ENCODE measurements around the gene FAM72B. TPM values are rescaled to one million over a fixed set of nuclear protein-coding genes. Genes with fewer than 3 reads are reported as not detected.
"Not testable (repeated sequence)": the region's sequence is repeated elsewhere in the genome, so short reads cannot be mapped to it uniquely, and the experiment has no call there.

The FAM72B gene
- total RNA-seq, 1 experiment from 2014 or later = 10.2 TPM

- H3K4me1 ChIP-seq (ENCODE audit: control insufficient read depth in 1 of 2, insufficient read depth in 2 of 2, low read length in 2 of 2); CTCF ChIA-PET; POLR2A ChIA-PET; BruUV-seq (replicated peaks); H3K9ac ChIP-seq (ENCODE audit: low read length); H4K20me1 ChIP-seq (ENCODE audit: insufficient read depth); H2AFZ ChIP-seq (ENCODE audit: low read depth, low read length, poor library complexity, severe bottlenecking); H3K79me2 ChIP-seq (ENCODE audit: insufficient read depth, low read length); H3K36me3 ChIP-seq (ENCODE audit: control insufficient read depth in 1 of 2, insufficient read depth in 2 of 2, low read length in 2 of 2); DNase-seq (ENCODE audit: low read depth, low spot score); H3K9me2 ChIP-seq (ENCODE audit: insufficient read depth); H3K27ac ChIP-seq (ENCODE audit: low read depth, low read length); H3K4me3 ChIP-seq (replicated peaks in 1 of 2; ENCODE audit: low read depth in 1 of 2, low read length in 2 of 2); RAD21 ChIA-PET (ENCODE audit: low non-redundant PET in 1 of 2, low total read pairs in 2 of 2, uncharacterized antibody in 2 of 2, unreplicated experiment in 2 of 2); ATAC-seq; H3K9me3 ChIP-seq (ENCODE audit: control insufficient read depth in 1 of 2, insufficient read depth in 1 of 2, low read depth in 1 of 2, low read length in 2 of 2); H3K27me3 ChIP-seq (ENCODE audit: insufficient read depth, low read length); H3K4me2 ChIP-seq (ENCODE audit: low read length); intact Hi-C loops (cut with micrococcal nuclease): not testable (repeated sequence)
Observed at GRCh38 chr1:121205786-121206711, 21.9 kb upstream of the FAM72B start.

GRCh38 chr1:121202986-121203385 is 18.8 kb upstream of the FAM72B start:
- BruUV-seq (replicated peaks); ATAC-seq; RAD21 ChIA-PET (ENCODE audit: low non-redundant PET in 1 of 2, low total read pairs in 2 of 2, uncharacterized antibody in 2 of 2, unreplicated experiment in 2 of 2); H3K9ac ChIP-seq (ENCODE audit: low read length); H4K20me1 ChIP-seq (ENCODE audit: insufficient read depth); H3K36me3 ChIP-seq (ENCODE audit: control insufficient read depth in 1 of 2, insufficient read depth in 2 of 2, low read length in 2 of 2); H3K4me3 ChIP-seq (replicated peaks in 1 of 2; ENCODE audit: low read depth in 1 of 2, low read length in 2 of 2); intact Hi-C loops (cut with micrococcal nuclease); POLR2A ChIA-PET; H3K9me3 ChIP-seq (ENCODE audit: control insufficient read depth in 1 of 2, insufficient read depth in 1 of 2, low read depth in 1 of 2, low read length in 2 of 2); H3K9me2 ChIP-seq (ENCODE audit: insufficient read depth); H2AFZ ChIP-seq (ENCODE audit: low read depth, low read length, poor library complexity, severe bottlenecking); DNase-seq (ENCODE audit: low read depth, low spot score); CTCF ChIA-PET; H3K79me2 ChIP-seq (ENCODE audit: insufficient read depth, low read length); H3K27me3 ChIP-seq (ENCODE audit: insufficient read depth, low read length); H3K4me2 ChIP-seq (ENCODE audit: low read length); H3K4me1 ChIP-seq (ENCODE audit: control insufficient read depth in 1 of 2, insufficient read depth in 2 of 2, low read length in 2 of 2); H3K27ac ChIP-seq (ENCODE audit: low read depth, low read length): not testable (repeated sequence)

GRCh38 chr1:121200985-121201981 is 17.1 kb upstream of the FAM72B start:
- intact Hi-C loops (cut with micrococcal nuclease); POLR2A ChIA-PET; DNase-seq (ENCODE audit: low read depth, low spot score); H3K9me3 ChIP-seq (ENCODE audit: control insufficient read depth in 1 of 2, insufficient read depth in 1 of 2, low read depth in 1 of 2, low read length in 2 of 2); H2AFZ ChIP-seq (ENCODE audit: low read depth, low read length, poor library complexity, severe bottlenecking); H3K9ac ChIP-seq (ENCODE audit: low read length); H3K36me3 ChIP-seq (ENCODE audit: control insufficient read depth in 1 of 2, insufficient read depth in 2 of 2, low read length in 2 of 2); CTCF ChIA-PET; ATAC-seq; RAD21 ChIA-PET (ENCODE audit: low non-redundant PET in 1 of 2, low total read pairs in 2 of 2, uncharacterized antibody in 2 of 2, unreplicated experiment in 2 of 2); H3K27me3 ChIP-seq (ENCODE audit: insufficient read depth, low read length); H3K4me1 ChIP-seq (ENCODE audit: control insufficient read depth in 1 of 2, insufficient read depth in 2 of 2, low read length in 2 of 2); BruUV-seq (replicated peaks); H3K27ac ChIP-seq (ENCODE audit: low read depth, low read length); H3K79me2 ChIP-seq (ENCODE audit: insufficient read depth, low read length); H3K4me3 ChIP-seq (replicated peaks in 1 of 2; ENCODE audit: low read depth in 1 of 2, low read length in 2 of 2); H3K9me2 ChIP-seq (ENCODE audit: insufficient read depth); H4K20me1 ChIP-seq (ENCODE audit: insufficient read depth); H3K4me2 ChIP-seq (ENCODE audit: low read length): not testable (repeated sequence)

GRCh38 chr1:121200232-121200631 is 16.1 kb upstream of the FAM72B start:
- H3K9me3 ChIP-seq (ENCODE audit: control insufficient read depth in 1 of 2, insufficient read depth in 1 of 2, low read depth in 1 of 2, low read length in 2 of 2); H3K79me2 ChIP-seq (ENCODE audit: insufficient read depth, low read length); H3K27me3 ChIP-seq (ENCODE audit: insufficient read depth, low read length); H3K9ac ChIP-seq (ENCODE audit: low read length); H3K4me1 ChIP-seq (ENCODE audit: control insufficient read depth in 1 of 2, insufficient read depth in 2 of 2, low read length in 2 of 2); H3K36me3 ChIP-seq (ENCODE audit: control insufficient read depth in 1 of 2, insufficient read depth in 2 of 2, low read length in 2 of 2); DNase-seq (ENCODE audit: low read depth, low spot score); H3K4me3 ChIP-seq (replicated peaks in 1 of 2; ENCODE audit: low read depth in 1 of 2, low read length in 2 of 2); POLR2A ChIA-PET; H3K9me2 ChIP-seq (ENCODE audit: insufficient read depth); H2AFZ ChIP-seq (ENCODE audit: low read depth, low read length, poor library complexity, severe bottlenecking); H4K20me1 ChIP-seq (ENCODE audit: insufficient read depth); H3K4me2 ChIP-seq (ENCODE audit: low read length); BruUV-seq (replicated peaks); CTCF ChIA-PET; RAD21 ChIA-PET (ENCODE audit: low non-redundant PET in 1 of 2, low total read pairs in 2 of 2, uncharacterized antibody in 2 of 2, unreplicated experiment in 2 of 2); ATAC-seq; H3K27ac ChIP-seq (ENCODE audit: low read depth, low read length); intact Hi-C loops (cut with micrococcal nuclease): not testable (repeated sequence)
